Endothelial cell of hepatic sinusoid (primary cell): ENCODE measurements around the gene AHR.

Source experiments
- in situ Hi-C: cut with HindIII; loops from 2 replicates; pipeline ENCODE4 v1.10.0; 2017; ENCODE audit warnings: low sequenced_read_pairs

Gene AHR

GRCh38 chr7:17302575-17303142, 4.2 kb downstream of the AHR start:
- in situ Hi-C loops, result no loop called here

DNA sequence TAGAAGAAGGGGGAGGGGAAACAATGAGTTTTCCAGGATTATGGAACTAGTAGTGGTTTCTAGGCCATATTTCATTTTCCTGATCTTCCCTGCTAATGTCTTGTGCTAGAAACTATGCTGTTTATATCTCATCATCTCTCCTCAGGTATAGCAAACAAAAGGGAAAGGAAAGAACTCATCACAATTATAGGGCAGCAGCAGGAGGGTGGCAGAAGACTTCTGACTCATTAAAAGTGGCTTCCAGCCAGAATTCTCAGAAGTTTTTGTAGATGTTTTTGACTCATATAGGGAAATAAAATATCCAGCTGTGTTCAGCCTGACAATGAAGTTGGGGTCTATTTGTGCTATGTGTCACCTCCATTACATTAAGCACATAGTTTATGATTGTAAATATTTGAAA, 6.5 kb downstream of the AHR start:
- in situ Hi-C loops, result loop anchor here (5.0 kb wide), 1 partner anchor 323 kb away; no protein-coding TSS in a partner anchor

GRCh38 chr7:17305387-17306171, 7.1 kb downstream of the AHR start:
- in situ Hi-C loops, result loop anchor here (5.0 kb wide), 1 partner anchor 323 kb away; no protein-coding TSS in a partner anchor

GRCh38 chr7:17307000-17307399, 8.5 kb downstream of the AHR start:
- in situ Hi-C loops, result loop anchor here (5.0 kb wide), 1 partner anchor 325 kb away; no protein-coding TSS in a partner anchor

GRCh38 chr7:17307558-17307957, 9.1 kb downstream of the AHR start:
- in situ Hi-C loops, result loop anchor here (5.0 kb wide), 1 partner anchor 325 kb away; no protein-coding TSS in a partner anchor

DNA sequence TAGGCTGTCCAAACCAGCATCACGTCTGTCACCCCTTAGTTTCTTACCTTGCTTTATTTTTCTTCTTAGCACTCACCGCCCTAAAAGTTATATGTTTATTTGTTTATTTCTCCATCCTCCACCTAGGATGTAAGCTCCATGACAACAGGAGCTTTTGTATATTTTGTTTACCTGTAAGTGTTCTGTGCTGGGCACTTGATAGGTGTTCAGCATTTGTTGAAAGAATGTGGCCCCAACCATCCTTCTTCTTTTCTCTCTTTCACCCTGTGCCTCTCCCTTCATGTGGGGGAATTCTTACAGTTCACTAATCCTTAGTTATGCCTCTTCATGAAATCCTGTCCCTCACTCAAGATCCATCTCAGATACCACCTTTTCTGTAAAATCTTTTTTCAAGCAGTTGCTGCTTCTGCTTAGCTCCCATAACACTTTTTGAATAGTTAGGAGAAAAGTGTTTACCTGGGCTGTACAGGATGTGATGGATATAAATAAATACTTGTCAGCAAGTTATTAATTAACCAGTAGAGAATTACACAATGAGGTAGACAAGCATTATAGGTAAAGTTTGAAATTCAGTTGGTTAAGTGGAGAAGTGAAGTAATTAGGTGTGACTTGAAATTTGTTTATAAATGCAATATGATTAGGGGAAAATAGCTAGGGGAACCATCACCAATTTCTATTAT, 9.7 kb downstream of the AHR start:
- in situ Hi-C loops, result loop anchor here (5.0 kb wide), 1 partner anchor 326 kb away; no protein-coding TSS in a partner anchor

DNA sequence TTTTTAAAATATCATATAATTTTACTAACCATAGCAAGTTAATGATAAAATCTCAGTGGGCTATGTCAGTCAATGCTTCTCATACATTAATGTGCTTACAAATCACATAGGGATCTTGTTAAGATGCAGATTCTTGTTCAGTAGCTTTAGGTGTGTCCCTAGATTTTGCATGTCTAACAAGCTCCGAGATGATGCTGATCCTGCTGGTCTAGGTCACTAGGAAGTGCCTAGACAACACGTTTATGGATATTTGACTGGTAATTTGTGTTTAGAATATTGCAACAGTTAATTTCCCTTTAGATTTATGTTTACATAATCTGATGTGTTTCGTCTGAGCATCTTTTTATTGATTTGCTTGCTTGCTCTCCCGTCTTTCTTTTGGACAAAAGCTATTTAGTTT, 12.7 kb downstream of the AHR start:
- in situ Hi-C loops, result no loop called here

DNA sequence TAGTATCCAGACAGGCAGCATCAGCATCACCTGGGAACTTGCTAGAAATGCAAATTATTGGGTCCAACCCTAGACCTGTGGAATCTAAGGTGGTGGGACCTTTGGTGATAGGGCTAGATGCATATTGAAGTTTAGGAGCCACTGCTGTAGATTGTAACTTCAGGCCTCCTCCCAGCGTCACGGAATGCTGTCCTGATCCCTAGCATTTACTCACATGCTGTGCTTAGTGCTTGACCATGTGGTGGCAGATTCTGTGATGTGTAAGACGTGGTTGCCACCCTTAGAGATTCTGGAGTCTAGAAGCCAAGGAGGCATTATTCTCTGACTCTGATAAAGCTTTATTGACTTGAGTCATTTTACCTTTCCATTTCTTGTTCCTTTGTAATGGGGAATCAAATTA, 13.5 kb downstream of the AHR start:
- in situ Hi-C loops, result no loop called here

- in situ Hi-C loops, result no loop called here
These were observed 14.2 kb downstream of the AHR start for GRCh38 chr7:17312641-17313040.

- in situ Hi-C loops, result no loop called here
These were observed 14.7 kb downstream of the AHR start for GRCh38 chr7:17313194-17313593.

DNA sequence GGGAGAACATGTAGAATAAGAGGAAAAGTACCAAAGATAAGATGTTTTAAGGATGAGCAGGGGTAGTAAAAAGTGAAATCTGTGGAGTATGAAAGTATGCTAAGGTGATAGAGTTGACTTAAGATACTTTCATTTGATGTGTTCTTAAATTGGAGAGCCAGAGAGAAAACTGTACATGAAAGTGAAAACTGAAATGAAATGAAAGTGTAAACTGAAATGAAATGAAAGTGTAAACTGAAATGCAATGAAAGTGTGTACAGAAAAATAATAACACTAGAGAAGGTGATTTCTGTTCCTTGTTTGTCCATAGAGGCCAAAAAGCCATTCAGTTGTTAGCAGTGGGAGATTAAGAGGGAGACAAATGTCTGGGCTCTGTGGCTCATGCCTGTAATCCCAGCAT, 17.5 kb downstream of the AHR start:
- in situ Hi-C loops, result no loop called here

DNA sequence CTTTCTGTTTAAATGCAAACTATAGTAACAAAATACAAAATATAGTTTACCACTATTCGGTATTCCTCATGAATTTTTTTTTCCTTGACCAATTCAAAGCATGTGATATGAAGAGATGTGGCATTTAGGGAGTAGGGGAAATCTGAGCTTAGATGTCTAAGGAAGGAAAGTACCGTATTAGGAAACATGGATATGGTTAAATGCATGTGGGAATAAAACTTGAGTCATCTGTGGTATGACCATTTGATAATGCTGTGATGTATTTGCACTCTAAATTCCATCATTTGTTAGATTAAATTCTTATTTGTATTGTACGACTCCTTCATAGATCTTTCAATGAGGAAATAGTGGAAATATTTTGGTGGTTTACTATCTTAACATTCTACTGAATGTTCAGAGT, 19.7 kb downstream of the AHR start:
- in situ Hi-C loops, result no loop called here

DNA sequence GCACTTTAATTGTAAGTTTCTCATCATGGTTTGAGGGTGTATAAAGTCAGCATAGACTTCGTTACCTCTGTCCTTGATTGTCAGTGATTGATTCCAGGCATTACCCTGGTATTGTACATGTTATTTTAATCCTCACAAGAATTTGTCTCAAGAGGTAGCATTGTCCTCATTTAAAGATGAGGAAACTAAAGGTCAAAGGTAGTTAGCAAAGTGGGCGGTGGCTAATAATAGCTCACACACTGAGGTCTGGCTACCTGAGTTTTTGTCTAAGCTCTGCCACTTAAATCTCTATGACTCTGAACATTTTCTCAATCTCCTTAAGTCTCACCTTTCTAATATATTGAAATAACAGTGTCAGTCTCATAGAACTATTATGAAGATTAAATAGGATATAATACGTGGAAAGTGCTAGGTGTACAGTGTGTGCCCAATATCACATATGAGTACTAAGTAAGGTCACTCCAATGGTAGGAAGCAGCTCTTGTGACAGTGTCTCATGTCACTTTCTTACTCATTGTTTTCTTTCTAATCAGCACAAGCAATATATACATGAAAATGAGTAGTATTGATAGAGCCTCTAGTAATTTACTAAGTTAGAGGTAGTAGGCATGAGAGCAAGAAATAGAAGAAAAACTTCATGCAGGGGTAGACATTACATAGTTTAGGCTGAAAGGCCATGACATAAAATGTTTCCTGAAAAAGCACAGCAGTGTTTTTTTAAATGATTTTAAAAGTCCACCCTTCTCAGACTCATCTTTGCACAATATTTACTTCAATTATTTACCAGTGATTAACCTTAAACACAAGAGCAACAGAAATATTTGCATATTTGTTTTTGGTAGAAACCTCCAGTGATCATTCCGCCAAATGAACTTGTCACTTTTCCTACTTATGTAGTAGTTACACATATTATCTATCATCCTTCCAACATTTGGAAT, 21.0 kb downstream of the AHR start:
- in situ Hi-C loops, result no loop called here

GRCh38 chr7:17320102-17320497, 21.6 kb downstream of the AHR start:
- in situ Hi-C loops, result no loop called here

GRCh38 chr7:17320657-17321056, 22.2 kb downstream of the AHR start:
- in situ Hi-C loops, result no loop called here

DNA sequence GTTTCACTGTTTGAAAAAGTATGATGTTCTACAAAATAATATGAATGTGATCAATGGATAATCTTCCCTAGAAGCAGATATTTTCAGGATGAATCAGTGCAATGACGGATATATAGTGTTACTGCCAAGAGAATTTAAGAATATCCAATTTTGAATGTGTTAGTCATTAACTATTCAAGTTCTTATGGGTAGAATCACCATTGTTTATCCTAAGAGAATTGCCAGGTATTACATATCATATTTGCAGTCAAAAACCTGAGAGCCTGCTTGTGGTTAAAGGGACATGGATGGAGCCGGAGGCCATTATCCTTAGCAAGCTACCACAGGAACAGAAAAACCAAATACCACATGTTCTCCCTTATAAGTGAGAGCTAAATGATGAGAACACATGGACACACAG, 26.9 kb downstream of the AHR start:
- in situ Hi-C loops, result no loop called here

GRCh38 chr7:17326378-17326777, 27.9 kb downstream of the AHR start:
- in situ Hi-C loops, result no loop called here

- in situ Hi-C loops, result no loop called here
These were observed 30.2 kb downstream of the AHR start for GRCh38 chr7:17328641-17329040.

- in situ Hi-C loops, result no loop called here
These were observed 31.0 kb downstream of the AHR start for GRCh38 chr7:17329440-17329839.

- in situ Hi-C loops, result no loop called here
These were observed 33.5 kb downstream of the AHR start for GRCh38 chr7:17331891-17332501.
